Hippocampal formation (tissue), 2 donors: ENCODE data around the gene KLF16.

Source experiments
- DNase-seq, 2 donors: peaks; one replicate each; lab custom pipeline; 2025; lab: John Stamatoyannopoulos, UW

KLF16 gene

GRCh38 chr19:1843116-1843515 lies 20.3 kb downstream of the KLF16 start:
- no peak for DNase-seq

- DNase-seq: no peak
These were observed 22.0 kb downstream of the KLF16 start for GRCh38 chr19:1841209-1841924.

- DNase-seq: no peak
These were observed 22.8 kb downstream of the KLF16 start for GRCh38 chr19:1840541-1841115.

GRCh38 chr19:1839658-1840540 lies 23.5 kb downstream of the KLF16 start:
- DNase-seq: no peak

GRCh38 chr19:1837625-1838105 lies 25.7 kb downstream of the KLF16 start:
- DNase-seq: no peak

- no peak for DNase-seq
These were observed 26.2 kb downstream of the KLF16 start for GRCh38 chr19:1837222-1837565.

- no peak for DNase-seq
These were observed 26.7 kb downstream of the KLF16 start for GRCh38 chr19:1836458-1837221.

GRCh38 chr19:1833540-1833939 lies 29.8 kb downstream of the KLF16 start:
- DNase-seq: peak in 1 of 2 donors; percentile 18

GRCh38 chr19:1832046-1832663 lies 31.2 kb downstream of the KLF16 start:
- no peak for DNase-seq

- DNase-seq: no peak
These were observed 32.4 kb downstream of the KLF16 start for GRCh38 chr19:1830978-1831377.

- no peak for DNase-seq
These were observed 32.8 kb downstream of the KLF16 start for GRCh38 chr19:1830568-1830967.

GRCh38 chr19:1829958-1830357 lies 33.4 kb downstream of the KLF16 start:
- DNase-seq: no peak

GRCh38 chr19:1828279-1829238 lies 34.8 kb downstream of the KLF16 start:
- no peak for DNase-seq

- no peak for DNase-seq
These were observed 35.7 kb downstream of the KLF16 start for GRCh38 chr19:1827566-1828278.

GRCh38 chr19:1826557-1827521 lies 36.5 kb downstream of the KLF16 start:
- DNase-seq: no peak

GRCh38 chr19:1825909-1826556 lies 37.3 kb downstream of the KLF16 start:
- DNase-seq: peak; percentile 31 to 47

- no peak for DNase-seq
These were observed 39.1 kb downstream of the KLF16 start for GRCh38 chr19:1824252-1824622.
